ENCODE measurements around the gene LCN6. TPM values are rescaled to one million over a fixed set of nuclear protein-coding genes. Genes with fewer than 3 reads are reported as not detected.

LCN6 gene
- total and polyA plus RNA-seq, 10 of the 15 experiments (the other 5 are each of a cell fraction or from before 2014, with no cell fraction given) = not detected

GRCh38 chr9:136726631-136727191, 21.6 kb downstream of the LCN6 start (continued):
- TF ChIP-seq NKRF (conservative IDR thresholded peaks at IDR 0.05) = 0 out of 2 replicates have a peak, but pooled peaks have one; percentile 25
- no peak for TF ChIP-seq MEF2B (IDR thresholded peaks at IDR 0.05; ENCODE audit: partially characterized antibody, poor library complexity, severe bottlenecking)
- no peak for TF ChIP-seq KDM1A (IDR thresholded peaks at IDR 0.05; ENCODE audit: borderline replicate concordance)
- peak; percentile 23 for TF ChIP-seq PBX3 (IDR thresholded peaks at IDR 0.05; ENCODE audit: insufficient replicate concordance, low read depth, low read length)
- TF ChIP-seq RUNX3 (IDR thresholded peaks at IDR 0.05; ENCODE audit: low read length) = peak; percentile 49; the same call in 1 of the 2 replicates
- peak; percentile 12; the same call in 1 of the 2 replicates for TF ChIP-seq SMC3 (IDR thresholded peaks at IDR 0.05; ENCODE audit: borderline replicate concordance, low read length)
- TF ChIP-seq ZSCAN29 (IDR thresholded peaks at IDR 0.05) = peak; percentile 97
- TF ChIP-seq POLR2A (IDR thresholded peaks at IDR 0.05; ENCODE audit: low read depth, low read length) = peak; percentile 42; the same call in 1 of the 2 replicates
- TF ChIP-seq TCF7 (IDR thresholded peaks at IDR 0.05; ENCODE audit: borderline replicate concordance) = no peak
- TF ChIP-seq E4F1 (IDR thresholded peaks at IDR 0.05; ENCODE audit: borderline replicate concordance, partially characterized antibody) = no peak
- TF ChIP-seq ESRRA (IDR thresholded peaks at IDR 0.05; ENCODE audit: low read length) = no peak
- TF ChIP-seq PKNOX1 (IDR thresholded peaks at IDR 0.05) = peak; percentile 26; the same call in 1 of the 2 replicates
- TF ChIP-seq CREB1 (IDR thresholded peaks at IDR 0.05; ENCODE audit: low read depth) = peak; percentile 59; the same call in 1 of the 2 replicates
- TF ChIP-seq SMARCA5 (IDR thresholded peaks at IDR 0.05) = peak; percentile 65
- peak; percentile 23; the same call in 1 of the 2 replicates for TF ChIP-seq HCFC1 (IDR thresholded peaks at IDR 0.05; ENCODE audit: low read length)
- no peak for TF ChIP-seq ATF2 (IDR thresholded peaks at IDR 0.05; ENCODE audit: low read length)
- TF ChIP-seq CTCF (IDR thresholded peaks at IDR 0.05 in 2 of 3, conservative IDR thresholded peaks at IDR 0.05 in 1 of 3; ENCODE audit: control insufficient read depth in 2 of 3, extremely low read depth in 1 of 3, insufficient read depth in 1 of 3, low read depth in 3 of 3, low read length in 3 of 3) = peak; percentile 67 to 84 (median 77)
- no peak for TF ChIP-seq POLR2AphosphoS2 (IDR thresholded peaks at IDR 0.05; ENCODE audit: low read depth, low read length)
